Duodenal mucosa (tissue), 2 donors: ENCODE data around the gene MEPCE.
"Not testable (repeated sequence)": the region's sequence is repeated elsewhere in the genome, so short reads cannot be mapped to it uniquely, and the experiment has no call there.

Experiments
- H3K27ac ChIP-seq: one replicate; pipeline ENCODE4 v1.7.0; 2013; ENCODE audit warnings: low read depth, low read length
- H3K27me3 ChIP-seq, 2 donors: one replicate each; pipeline ENCODE4 v1.7.0; 2013; ENCODE audit warnings: low read length in 2 of 2, control low read depth in 1 of 2; ENCODE audit not compliant: insufficient read depth in 2 of 2, control insufficient read depth in 1 of 2
- H3K36me3 ChIP-seq, 2 donors: one replicate each; pipeline ENCODE4 v1.7.0; 2013; ENCODE audit warnings: low read length in 2 of 2, control low read depth in 1 of 2; ENCODE audit not compliant: insufficient read depth in 2 of 2, control insufficient read depth in 1 of 2
- H3K4me1 ChIP-seq, 2 donors: one replicate each; pipeline ENCODE4 v1.7.0; 2013; ENCODE audit warnings: low read length in 2 of 2, control low read depth in 1 of 2; ENCODE audit not compliant: insufficient read depth in 2 of 2, control insufficient read depth in 1 of 2
- H3K4me3 ChIP-seq, 2 donors: one replicate each; pipeline ENCODE4 v1.7.0; 2013; ENCODE audit warnings: low read length in 2 of 2, low read depth in 1 of 2
- H3K9ac ChIP-seq, 2 donors: one replicate each; pipeline ENCODE4 v1.7.0; 2013; ENCODE audit warnings: low read length in 2 of 2, low read depth in 1 of 2
- H3K9me3 ChIP-seq, 2 donors: one replicate each; pipeline ENCODE4 v1.7.0; 2013; ENCODE audit warnings: low read length in 2 of 2, control low read depth in 1 of 2; ENCODE audit not compliant: control insufficient read depth in 1 of 2

MEPCE gene

DNA sequence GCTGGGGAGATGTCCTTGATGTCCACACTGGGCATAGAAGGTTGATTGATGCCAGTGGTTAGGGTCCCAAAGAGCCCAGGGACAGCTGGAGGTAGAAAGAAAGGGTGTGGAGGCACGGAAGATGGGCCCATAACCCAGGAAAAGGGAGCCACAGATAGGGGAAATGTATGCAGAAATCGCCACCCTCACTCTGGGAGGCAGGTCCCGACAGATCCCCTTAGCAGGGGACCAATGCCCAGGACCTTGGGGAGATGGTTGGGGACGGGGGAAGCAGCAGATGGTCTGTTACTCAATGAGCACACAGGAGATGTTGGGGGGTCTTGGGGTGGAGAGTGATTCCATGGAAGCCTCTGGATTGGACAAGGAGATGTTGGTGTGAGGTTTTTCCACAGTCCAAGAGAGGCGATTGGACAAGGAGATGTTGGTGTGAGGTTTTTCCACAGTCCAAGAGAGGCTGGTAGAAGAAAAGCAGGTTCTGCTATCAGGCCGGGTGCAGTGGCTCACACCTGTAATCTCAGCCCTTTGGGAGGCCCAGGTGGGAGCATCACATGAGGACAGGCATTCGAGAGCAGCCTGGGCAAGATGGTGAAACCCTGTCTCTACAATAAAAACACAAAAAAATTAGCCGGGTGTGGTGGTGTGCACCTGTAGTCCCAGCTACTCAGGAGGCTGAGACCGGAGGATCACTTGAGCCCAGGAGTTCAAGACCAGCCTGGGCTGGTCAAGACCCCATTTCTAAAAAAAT lies 13.6 kb downstream of the MEPCE start:
- Histone ChIP-seq H3K4me3 (no peak overlapping the region), H3K4me1 (peaks cover 10 to 11% of the 10 kb centered on the region in 2 donors), H3K9me3 (no peaks in the 10 kb centered on the region), H3K27me3 (no peaks in the 10 kb centered on the region), H3K36me3 (no peaks in the 10 kb centered on the region), H3K27ac (no peak overlapping the region), H3K9ac (no peak overlapping the region)

DNA sequence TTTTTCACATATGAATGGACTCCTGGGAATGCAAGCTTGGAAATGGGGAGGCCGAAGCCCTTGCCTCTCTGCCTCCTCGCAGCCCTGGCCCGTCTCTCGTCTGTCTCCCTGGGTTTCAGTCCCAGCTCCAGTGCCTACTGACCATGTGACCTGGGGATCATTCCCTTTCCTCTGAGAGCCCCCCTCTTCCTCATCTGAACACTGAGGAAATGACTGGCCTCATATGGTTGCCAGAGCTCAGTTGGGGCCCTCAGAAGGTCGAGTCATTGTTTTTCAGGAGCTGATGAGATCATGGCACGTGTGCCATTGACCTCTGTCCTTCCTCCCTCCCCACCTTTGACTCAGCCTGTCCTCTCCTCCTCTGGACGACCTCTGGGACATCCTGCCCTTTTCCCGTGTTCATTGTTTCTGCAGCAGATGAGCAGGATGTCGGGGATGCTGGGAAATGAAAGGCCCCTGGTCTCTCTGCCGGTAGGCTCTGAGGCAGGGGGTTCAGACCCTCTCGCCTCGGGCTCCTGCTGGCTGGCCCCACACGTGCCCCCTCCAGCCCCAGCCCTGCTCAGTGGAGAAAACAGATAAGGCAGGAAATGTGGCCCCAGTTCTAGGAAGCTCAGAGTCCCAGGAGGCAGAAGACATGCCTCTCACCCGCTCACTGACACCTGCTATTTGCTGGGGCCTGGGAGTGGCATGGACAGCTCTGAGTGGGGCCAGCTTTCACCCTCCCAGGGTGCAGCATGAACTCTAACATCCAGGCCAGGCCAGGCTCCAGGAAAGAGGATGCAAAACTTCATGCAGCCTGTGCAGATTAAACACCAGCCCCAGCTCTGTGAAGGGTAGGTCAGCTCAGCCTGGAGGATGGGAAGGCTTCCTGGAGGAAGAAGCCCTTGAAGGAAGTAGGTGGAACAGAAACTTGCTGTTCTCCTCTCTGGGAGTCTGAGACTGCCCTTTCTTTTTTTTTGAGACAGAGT lies 15.0 kb downstream of the MEPCE start:
- no peaks in the 10 kb centered on the region for H3K9me3 ChIP-seq
- H3K4me1 ChIP-seq: peaks cover 10 to 11% of the 10 kb centered on the region in 2 donors
- no peaks in the 10 kb centered on the region for H3K27me3 ChIP-seq
- H3K4me3 ChIP-seq: no peak overlapping the region
- no peak overlapping the region for H3K9ac ChIP-seq
- no peaks in the 10 kb centered on the region for H3K36me3 ChIP-seq
- no peak overlapping the region for H3K27ac ChIP-seq

DNA sequence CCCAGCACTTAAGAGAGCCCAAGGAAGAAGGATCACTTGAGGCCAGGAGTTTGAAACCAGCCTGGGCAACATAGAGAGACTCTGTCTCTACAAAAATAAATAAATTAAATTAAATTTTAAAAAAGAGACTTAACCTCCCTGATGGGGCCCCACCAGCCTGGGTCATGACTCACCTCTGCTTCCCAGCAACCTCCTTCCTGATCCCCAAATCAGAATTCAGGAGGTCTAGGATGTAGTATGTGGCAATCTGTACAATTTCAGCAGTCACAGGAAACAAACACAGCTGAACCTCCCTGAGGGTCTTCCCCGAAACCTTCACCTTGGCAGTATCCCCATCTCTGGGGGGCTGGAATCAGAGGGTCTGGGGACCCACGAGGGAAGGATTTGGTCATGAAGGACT lies 16.4 kb downstream of the MEPCE start:
- H3K36me3 ChIP-seq: no peaks in the 10 kb centered on the region
- no peak overlapping the region for H3K4me3 ChIP-seq
- H3K9me3 ChIP-seq: no peaks in the 10 kb centered on the region
- H3K4me1 ChIP-seq: peaks cover 10 to 14% of the 10 kb centered on the region in 2 donors
- H3K27me3 ChIP-seq: no peaks in the 10 kb centered on the region
- H3K27ac ChIP-seq: no peak overlapping the region
- no peak overlapping the region for H3K9ac ChIP-seq

DNA sequence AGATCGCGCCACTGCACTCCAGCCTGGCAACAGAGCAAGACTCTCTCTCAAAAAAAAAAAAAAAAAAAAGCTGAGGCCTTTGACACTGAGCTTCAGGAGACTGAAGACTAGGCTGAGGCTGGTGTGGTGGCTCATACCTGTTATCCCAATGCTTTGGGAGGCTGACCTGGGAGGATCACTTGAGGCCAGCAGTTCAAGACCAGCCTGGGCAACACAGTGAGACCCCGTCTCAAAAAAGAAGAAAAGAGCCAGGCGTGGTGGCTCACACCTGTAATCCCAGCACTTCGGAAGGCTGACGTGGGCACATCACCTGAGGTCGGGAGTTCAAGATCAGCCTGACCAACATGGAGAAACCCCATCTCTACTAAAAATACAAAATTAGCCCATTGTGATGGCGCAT lies 17.7 kb downstream of the MEPCE start:
- H3K27ac ChIP-seq, H3K27me3 ChIP-seq, H3K9ac ChIP-seq, H3K36me3 ChIP-seq, H3K4me3 ChIP-seq, H3K9me3 ChIP-seq: not testable (repeated sequence)
- H3K4me1 ChIP-seq: peaks cover 10 to 14% of the 10 kb centered on the region in 2 donors

DNA sequence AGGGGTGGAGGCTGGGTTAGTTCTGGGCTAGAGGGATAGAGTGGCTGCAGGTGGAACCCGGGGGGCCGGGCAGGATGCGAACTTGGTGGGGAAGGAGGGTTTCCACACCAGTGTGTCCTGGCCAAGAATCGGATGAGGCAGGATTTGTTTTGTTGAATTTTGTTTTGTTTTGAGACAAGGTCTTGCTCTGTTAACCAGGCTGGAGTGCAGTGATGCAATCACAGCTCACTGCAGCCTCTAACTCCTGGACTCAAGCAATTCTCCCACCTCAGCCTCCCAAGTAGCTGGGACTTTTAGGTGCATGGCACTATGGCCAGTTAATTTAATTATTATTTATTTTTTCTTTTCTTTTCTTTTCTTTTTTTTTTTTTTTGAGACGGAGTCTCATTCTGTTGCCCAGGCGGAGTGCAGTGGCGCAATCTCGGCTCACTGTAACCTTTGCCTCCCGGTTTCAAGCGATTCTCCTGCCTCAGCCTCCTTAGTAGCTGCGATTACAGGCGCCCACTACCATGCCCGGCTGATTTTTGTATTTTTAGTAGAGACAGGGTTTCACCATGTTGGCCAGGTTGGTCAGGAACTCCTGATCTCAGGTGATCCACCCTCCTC lies 19.7 kb downstream of the MEPCE start:
- H3K4me3 ChIP-seq: no peak overlapping the region
- no peak overlapping the region for H3K9ac ChIP-seq
- H3K4me1 ChIP-seq: peaks cover 8 to 12% of the 10 kb centered on the region in 2 donors
- no peaks in the 10 kb centered on the region for H3K36me3 ChIP-seq
- no peak overlapping the region for H3K27ac ChIP-seq
- H3K27me3 ChIP-seq: no peaks in the 10 kb centered on the region
- H3K9me3 ChIP-seq: no peaks in the 10 kb centered on the region

DNA sequence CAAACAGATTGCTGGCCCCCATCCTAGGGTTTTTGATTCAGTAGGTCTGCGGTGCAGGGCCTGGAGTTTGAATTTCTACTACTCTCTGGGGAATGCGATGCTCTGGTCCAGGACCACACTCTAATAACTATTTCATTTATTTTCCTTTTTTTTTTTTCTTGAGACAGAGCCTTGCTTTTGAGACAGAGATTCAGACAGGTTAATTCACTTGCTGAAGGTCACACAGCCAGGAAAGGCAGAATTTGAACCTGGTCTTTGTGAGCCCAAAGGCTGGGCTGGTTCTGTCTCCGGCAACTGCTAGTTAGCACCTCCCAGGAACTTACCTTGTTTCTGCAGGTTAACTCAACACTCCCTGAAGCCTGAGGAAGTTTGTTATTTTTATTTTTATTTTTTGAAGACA lies 22.9 kb downstream of the MEPCE start:
- H3K9me3 ChIP-seq: no peaks in the 10 kb centered on the region
- H3K27ac ChIP-seq: no peak overlapping the region
- no peak overlapping the region for H3K9ac ChIP-seq
- H3K4me1 ChIP-seq: peaks cover 0 to 3% of the 10 kb centered on the region in 2 donors
- H3K36me3 ChIP-seq: no peaks in the 10 kb centered on the region
- no peaks in the 10 kb centered on the region for H3K27me3 ChIP-seq
- H3K4me3 ChIP-seq: no peak overlapping the region

DNA sequence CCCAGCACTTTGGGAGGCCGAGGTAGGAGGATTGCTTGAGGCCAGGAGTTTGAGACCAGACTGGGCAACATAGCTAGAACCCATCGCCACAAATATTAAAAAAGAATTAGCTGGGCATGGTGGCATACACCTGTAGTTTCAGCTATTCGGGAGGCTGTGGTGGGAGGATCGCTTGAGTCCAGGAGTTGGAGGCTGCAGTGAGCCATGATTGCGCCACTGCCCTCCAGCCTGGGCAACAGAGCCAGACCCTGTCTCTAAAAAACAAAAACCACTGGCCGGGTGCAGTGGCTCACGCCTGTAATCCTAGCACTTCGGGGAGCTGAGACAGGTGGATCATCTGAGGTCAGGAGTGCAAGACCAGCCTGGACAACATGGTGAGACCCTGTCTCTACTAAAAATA lies 24.2 kb downstream of the MEPCE start:
- H3K4me1 ChIP-seq: not testable (repeated sequence)

DNA sequence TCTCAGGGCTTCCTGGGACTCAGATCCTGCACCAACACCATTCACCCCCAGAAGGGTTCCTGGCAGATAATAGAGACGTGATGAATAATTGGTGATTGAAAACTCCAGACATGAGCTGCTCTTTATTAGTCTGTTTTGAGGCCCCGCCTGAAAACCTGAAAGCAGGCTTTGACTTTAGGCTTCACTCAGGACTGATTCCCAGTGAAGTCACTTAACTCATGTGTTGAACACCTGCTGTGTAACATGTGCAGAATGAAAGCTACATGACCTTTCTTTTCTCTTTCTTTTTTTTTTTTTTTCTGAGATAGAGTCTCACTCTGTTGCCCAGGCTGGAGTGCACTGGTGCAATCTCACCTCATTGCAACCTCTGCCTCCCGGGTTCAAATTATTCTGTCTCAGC lies 25.6 kb downstream of the MEPCE start:
- Histone ChIP-seq H3K9ac (no peak overlapping the region), H3K4me1 (peaks cover 0 to 1% of the 10 kb centered on the region in 2 donors), H3K27ac (no peak overlapping the region), H3K27me3 (no peaks in the 10 kb centered on the region), H3K9me3 (no peaks in the 10 kb centered on the region), H3K36me3 (no peaks in the 10 kb centered on the region), H3K4me3 (no peak overlapping the region)

More for the DNA sequence above, 24.2 kb downstream of the MEPCE start:
- not testable (repeated sequence) for H3K27ac ChIP-seq, H3K9me3 ChIP-seq, H3K27me3 ChIP-seq, H3K9ac ChIP-seq, H3K4me3 ChIP-seq, H3K36me3 ChIP-seq

DNA sequence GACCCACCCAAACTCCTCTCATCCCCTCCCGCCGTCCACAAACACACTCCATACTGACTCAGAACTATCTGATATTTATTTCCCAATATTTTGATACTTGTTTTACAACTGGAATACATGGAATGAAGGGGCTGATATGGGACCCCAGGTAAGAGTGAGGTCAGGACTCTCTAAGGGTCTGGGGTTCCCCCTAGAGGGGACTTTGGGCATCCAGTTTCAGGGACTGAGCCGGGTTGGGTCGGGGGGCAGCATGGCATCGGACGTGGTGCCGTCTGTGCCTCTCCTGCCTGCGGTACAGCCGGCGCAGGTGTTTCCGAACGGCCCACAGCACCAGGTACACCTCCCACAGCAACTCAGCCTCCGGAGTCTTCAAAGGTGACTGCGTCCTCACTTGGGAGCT lies 26.9 kb downstream of the MEPCE start:
- no peak overlapping the region for H3K4me3 ChIP-seq
- H3K9ac ChIP-seq: no peak overlapping the region
- no peaks in the 10 kb centered on the region for H3K4me1 ChIP-seq
- H3K36me3 ChIP-seq: no peaks in the 10 kb centered on the region
- no peak overlapping the region for H3K27ac ChIP-seq
- no peaks in the 10 kb centered on the region for H3K27me3 ChIP-seq
- H3K9me3 ChIP-seq: no peaks in the 10 kb centered on the region

DNA sequence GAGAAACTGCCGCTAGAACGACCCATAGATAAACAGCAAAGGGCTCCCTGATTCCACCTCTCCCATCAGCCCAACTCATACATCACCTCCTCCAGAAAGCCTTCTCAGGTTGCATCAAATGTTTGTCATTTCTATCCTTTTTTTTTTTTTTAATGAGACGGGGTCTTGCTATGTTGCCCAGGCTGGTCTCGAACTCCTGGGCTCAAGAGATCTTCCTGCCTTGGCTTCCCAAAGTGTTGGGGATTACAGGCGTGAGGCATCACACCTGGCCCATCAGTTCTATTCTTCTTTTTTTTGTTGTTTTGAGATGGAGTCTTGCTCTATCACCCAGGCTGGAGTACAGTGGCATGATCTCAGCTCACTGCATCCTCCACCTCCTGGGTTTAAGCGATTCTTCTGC lies 27.4 kb downstream of the MEPCE start:
- Histone ChIP-seq H3K4me1 (no peaks in the 10 kb centered on the region), H3K9me3 (no peaks in the 10 kb centered on the region), H3K27ac (no peak overlapping the region), H3K36me3 (no peaks in the 10 kb centered on the region), H3K27me3 (no peaks in the 10 kb centered on the region), H3K4me3 (no peak overlapping the region), H3K9ac (no peak overlapping the region)
